DMS 273 treated with DMSO at 0.1 percent for 48 hours (cell line): ENCODE results near the gene PIEZO1.

Experiments used
- DNase-seq: peaks from one replicate; lab custom pipeline; 2025; lab: John Stamatoyannopoulos, UW

The PIEZO1 gene

DNA sequence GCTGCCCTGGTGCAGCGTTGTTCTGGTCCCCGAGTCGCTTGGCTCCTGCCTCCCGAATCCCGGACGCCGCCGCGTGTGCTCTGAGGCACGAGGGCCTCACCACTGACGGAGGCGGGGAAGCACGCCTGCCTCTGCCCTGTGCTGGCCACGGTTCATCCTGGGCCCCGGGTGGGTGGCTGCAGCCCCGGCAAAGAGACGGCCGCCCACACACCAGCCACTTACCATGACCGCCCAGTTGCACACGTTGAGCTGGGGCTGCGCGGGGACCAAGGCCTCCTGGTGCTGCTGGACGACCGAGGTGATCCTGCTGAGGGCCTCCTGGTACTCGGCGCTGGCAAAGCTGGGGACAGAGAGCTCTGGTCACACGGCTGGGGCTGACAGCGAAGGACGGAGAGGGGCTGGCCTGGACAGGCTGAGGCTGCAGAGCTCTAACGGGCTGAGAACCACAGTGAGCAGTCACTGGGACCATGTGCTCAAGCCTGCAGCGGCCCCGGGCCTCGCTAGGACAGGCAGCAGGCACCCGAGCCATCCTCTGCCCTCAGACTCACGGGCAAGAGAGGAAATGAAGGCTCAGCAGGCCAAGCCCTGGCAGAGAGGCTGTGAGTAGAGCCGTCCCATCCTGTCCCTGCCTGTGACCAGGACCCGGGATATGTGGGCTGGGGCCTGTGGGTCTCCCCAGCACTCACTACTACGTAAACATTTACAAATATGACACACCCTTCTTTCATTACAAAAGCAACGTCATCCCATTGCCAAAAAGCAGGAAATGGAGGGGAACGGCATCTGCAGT is 33.0 kb upstream of the PIEZO1 start:
- no peak for DNase-seq

DNA sequence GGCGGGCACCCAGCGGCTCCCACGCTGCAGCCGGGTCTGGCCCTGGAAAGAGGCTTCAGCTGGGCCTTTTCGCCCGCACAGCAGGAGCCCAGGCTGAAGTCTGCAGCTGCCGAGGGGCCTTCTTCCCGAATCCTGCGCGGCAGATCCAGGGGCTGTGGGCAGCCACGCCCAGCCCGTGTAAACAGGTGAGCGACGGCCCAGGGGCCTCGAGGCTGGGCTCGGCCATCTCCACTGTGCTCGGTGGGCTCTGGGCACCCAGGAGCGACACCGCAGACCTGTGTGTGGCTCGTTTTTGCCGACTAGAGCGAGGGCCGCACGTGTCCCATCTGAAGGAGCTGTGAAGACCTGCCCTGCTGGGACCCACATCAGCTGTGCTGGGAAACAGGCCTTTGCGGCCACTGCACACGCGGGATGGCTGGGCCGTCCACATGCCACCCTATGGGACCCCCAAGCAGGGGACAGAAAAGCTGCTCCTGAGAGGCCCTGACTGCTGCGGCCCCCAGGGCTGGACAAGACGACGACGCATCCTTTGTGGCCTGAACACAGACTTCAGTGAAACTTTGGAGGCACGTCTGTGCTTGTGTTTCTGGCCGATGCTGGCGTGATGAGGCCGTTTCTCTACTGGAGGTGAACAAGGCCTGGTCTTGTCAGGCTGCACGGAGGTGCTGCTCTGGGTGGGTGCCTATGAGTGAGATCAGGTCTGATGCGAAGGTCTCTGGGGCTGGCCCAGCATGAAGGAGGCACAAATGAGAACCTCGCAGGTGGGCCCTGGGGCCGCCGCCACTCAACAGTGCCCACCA is 31.9 kb upstream of the PIEZO1 start:
- no peak for DNase-seq

DNA sequence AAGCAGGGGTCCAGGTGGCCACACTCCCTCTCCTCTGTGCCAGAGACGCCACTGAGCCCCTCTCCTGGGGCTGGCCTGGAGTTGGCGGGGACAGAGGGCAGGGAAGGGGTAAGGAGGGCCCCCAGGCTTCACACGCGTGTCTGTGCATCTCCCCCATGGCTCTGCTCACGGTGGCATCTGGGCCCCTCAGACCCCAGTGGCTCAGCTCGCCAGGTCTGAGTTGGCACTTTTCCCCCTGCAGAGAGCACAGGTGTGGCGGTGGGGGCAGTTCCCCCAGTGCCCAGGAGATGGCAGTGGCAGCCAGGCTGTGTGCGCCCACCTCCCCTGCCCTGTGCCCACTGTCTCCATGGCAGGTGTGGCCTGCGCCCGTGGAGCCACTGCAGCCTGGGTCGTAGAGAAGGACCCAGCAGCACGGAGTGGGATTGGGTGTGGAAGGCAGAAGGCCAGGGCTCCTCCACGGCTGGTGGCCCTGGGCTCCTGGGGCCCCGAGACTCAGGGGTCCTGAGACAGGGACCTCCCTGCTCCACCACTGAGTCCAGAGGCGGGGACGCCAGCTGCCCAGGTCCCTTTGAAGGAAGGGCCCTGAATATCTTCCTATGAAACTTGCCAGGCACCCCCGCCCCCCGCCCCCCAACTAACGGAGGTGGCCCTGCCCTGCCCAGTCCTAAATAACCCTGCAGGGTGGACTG is 31.0 kb upstream of the PIEZO1 start:
- DNase-seq: no peak

DNA sequence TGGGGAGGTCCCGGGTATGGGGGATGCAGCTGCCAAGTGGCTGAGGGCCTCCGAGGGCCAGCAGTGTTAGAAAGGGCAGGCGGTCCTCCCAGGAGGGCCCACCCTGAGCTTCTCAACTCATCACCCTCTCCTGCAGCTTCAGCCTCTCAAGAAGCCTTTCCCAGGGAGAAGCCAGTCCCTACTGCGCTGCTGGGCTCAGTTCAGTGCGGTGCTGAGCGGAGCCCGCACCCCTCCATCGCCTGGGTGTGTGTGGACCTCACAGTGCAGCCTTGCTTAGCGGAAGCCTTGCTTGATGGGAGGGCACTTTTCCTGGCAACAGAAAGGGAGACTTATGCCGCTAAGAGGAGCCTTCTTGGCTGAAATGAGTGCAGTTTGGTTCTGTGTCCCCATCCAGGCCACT is 30.2 kb upstream of the PIEZO1 start:
- no peak for DNase-seq

DNA sequence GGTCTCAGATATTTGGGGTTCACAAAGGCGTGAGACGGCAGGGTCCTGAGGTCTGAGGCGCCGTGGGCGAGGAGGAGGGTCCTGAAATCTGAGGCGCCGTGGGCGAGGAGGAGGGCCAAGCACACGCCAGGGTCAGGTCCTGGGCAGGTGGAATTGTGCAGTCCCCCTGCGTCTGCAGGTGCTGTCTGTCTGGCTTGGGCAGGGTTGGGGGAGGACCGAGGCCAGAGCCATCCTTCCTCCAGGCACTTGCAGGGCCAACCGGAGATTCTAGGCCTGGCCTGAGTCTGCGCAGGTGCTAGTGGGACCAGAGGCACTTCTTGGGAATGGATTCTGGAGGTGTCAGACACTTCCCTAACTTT is 29.1 kb upstream of the PIEZO1 start:
- no peak for DNase-seq

DNA sequence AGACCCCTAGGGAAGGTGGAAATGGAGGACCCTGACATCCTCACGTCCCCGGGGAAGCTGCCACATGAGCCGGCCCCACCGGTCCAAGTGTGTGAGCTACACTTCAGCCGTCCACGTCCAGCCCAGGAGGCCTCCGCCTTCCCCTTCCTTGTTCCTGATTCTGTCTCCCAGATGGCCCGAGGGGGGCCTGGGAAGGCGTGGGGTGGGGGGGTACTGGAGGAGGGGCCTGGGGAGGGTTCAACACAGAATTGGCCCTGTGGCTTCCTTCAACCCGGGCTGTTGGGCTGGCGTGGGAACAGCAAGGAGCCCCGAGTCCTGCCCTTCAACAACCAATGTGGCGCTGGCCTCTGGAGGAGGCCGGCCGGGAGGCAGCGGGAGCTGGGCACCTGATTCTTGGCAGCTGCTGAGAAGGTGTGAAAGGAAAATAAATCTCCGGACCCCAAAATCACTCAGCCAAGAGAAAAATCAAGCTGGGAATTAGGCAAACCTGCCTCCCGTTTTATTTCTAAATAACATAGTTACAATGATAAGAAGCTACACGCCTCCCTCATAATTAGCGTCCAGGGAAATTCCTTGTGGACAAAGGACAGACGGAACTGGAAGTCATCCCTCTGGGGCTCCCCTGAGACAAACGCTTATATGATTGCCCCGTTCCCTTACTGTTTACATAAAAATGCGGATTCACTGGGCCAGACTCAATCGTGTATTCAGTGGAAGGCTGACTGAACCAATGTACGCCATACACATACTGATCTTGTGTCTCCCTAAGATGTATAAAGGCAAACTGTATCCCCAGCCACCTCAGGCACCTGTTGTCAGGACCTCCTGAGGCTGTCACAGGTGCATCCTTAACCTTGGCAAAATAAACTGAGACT is 28.5 kb upstream of the PIEZO1 start:
- DNase-seq: no peak

DNA sequence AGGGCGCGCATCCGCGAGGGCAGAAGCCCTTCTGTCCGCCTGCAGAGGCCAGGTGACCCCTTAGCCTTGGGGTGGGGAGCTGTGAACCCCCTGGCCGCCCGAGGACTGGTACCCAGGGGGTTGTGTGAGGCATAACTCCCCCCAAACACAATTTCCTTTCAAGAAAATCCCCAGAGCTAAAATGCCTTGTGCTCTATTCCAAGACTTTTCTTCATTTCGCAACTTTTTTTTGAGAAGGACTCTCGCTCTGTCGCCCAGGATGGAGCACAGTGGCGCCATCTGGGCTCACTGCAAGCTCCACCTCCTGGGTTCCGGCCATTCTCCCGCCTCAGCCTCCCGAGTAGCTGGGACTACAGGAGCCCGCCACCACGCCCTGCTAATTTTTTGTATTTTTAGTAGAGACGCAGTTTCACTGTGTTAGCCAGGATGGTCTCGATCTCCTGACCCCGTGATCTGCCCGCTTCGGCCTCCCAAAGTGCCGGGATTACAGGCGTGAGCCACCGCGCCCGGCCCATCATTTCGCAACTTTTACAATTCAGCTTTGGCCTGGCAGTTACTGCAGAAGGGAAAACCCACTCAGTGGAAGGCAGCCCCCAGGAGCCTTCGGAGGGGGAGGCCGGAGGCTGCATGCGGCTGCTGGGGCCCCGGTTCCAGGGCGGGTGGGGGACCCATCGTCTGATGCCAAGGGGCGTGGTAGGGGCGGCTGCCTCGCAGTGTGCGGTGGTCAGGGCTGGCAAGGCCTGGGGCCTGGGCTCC is 27.7 kb upstream of the PIEZO1 start:
- DNase-seq: no peak

DNA sequence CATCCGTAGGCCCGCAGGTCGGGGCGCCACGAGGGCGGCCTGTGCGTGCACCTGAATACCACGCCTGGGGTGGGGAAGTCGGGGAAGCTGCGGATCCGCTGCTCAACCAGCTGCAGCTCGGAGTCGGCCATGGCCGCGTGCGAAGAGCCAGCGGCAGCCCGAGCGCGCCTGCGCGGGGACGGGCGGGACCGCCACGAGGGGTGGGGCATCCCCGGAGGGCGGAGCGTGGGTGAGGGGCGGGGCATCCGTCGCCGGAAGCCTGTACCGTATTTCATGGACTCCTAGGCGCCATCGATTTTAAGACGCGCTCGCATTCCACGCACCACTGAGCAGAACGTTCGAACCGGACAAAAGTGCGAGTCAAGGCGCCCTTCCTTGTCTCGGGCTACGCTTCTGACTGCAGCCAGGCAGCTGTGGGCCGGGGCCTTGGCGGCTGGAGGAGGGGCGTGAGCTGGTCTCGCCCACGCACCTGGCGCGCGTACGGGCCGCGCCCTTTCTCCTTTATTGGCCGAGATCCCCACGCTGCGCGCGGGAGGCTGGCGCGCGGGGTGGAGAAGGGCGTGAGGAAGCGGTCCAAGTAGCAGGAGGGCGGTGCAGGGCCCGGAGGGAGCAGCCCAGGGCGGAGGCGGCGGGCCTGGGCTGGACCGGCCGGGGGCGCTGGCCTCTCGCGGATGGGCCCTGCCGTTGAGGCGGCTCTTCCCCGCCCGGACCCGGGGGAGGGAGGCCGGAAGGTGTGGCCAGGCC is 26.9 kb upstream of the PIEZO1 start, which contains the start of gene APRT:
TSS of gene APRT (minus strand) at position 160 of the 744 bp plus-strand sequence. CDS start at position 131, 29 bp downstream.
- peak; percentile 72 for DNase-seq

DNA sequence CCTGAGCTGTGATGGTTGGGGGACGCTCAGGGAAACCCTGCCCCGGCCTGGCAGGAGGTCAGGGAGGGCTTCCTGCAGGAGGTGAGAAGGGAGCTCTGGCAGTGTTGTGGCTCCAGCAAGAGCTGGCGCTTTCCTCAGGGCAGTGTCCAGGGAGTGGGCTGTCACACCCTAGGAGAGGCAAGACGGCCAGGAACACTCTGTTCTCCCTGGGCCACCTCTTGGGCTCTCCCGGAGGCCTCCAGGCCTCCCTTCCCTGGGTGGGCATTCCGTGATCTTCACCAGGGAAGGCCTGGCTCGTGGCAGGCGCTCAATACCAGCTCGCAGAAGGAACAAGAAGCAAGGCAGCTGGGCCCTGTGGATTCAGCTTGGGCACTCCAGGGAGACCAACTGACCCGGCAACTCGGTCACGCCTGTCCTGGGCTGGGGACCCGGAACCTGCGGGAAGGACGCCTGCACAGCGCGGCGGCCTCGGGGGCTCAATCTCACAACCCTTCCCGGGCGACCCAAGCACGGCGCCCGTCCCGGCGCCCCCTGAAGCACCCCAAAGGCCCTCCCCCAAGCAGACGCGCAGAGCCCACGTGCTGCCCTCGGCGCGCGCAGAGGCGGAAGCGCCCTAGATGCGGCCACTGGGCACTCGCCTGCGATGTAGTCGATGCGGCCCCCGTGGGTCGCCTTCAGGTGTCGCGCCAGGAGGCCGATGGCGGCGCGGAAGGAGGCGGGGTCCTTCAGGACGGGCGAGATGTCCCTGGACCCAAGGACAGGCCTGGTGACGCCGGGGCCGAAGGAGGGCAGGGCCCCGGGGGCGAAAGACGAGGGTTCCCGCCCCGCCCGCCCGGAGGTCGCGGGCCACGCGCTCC is 26.1 kb upstream of the PIEZO1 start:
- no peak for DNase-seq

DNA sequence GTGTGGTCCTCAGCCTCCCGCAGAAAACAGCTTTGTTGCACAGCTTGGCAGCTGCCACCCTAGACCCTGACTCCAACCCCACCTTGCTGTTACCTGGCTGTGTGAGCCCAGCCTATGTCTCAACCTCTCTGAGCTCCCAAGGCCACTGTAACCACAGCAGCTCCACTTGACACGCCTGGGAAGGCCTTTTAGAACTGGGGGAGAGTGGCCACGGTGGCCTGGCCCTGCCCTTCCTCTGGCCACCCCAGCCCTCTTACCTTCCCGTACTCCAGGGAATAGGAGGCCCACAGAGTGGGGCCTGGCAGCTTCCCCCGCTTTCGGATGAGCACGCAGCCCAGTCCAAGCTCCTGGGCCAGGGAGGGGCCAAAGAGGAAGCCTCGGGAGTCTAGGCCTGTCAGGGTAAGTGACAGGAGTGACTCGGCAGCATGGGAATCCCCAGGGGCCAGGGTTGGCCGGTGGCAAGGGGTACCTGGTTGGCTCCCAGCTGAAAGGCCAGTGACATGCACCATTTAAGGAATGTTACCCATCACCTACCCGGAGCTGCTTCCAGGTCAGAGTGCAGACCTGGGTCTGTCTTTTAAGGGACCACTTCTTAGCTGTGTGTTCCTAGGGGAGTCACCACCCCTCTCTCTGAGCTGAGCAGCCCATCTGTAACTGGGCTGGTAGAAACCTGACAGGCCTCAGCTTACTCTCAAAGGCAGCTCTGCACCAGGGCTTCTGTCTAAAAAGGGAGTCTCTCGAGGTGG is 25.3 kb upstream of the PIEZO1 start:
- no peak for DNase-seq

DNA sequence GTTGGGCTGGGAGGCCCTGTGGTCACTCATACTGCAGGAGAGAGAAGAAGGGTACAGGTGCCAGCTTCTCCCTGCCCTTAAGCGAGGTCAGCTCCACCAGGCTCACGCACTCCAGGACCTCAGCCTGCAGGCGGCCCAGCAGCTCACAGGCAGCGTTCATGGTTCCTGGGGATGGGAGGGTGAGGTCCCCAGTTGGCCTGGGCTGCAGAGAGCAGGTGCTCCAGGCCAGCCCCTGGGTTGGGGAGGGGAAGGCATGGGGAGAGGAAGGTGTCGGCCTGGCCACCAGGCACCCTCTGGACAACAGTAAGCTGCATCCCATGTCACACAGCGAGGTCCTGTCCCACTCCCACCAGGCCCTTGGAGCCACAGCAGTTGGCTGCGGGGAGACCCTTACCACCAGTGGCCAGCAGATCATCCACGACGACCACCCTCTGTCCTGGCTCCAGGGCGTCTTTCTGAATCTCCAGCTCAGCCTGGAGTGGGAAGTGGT is 24.7 kb upstream of the PIEZO1 start:
- no peak for DNase-seq

DNA sequence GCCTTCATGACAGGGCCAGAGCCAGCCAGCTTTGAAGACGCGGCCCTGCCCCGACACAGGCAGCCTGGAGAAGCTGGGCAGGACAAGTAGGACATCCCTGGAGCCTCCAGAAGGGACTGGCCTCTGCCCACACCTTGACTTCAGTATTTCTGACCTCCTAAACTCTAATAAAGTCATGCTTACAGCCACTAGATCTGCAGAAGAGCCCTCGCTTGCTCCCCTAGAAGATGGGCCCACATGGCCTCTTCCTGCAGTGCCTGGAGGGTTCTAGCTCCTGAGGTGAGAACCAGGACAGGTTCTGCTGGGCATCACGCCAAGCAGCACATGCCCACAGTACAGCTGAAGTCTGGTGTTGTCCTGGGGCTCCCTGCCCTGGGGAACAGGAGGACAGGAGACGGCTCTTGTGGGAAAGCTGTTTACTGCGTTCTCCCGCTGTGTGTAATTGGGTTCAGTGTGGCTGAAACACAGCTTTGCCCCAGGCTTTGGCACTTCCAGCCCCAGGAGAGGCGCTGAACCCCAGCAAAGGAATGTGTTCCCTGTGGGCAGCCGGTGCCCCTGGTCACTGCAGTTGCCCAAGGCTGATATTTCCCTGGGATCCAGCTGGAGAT is 24.2 kb upstream of the PIEZO1 start:
- DNase-seq: no peak

DNA sequence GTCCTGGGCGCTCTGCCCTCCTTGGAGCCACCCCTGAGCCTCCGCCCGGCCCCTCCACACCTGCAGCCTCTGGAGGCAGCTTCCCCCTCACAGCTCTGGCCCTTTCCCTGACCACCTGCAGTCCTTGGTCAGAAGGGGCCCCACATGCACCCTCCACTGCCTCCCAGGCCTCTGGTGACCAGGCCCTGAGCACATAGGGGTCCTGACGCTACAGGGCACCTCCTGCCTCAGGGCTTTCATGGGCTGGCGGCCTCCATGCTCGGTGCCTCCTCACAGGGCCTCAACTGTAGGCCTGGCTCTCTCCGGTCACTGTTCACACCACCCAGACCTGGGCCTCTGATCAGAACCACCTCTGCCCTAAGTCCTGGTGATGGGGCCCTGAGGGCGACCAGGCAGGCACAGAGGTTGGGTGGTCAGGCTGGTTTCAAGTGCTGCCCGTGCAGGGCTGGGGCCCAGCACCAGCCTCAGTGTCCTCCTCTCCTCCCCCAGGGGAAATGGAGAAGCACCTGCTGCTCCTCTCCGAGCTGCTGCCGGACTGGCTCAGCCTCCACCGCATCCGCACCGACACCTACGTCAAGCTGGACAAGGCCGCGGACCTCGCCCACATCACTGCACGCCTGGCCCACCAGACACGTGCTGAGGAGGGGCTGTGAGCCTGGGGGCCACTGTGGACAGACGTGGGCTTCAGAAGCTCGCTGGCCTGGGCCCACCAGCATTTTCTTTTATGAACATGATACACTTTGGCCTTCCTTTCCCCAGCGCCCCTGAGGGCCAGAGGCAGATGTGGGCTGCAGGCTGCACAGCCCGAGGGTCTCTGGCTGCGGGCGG is 22.8 kb upstream of the PIEZO1 start:
- no peak for DNase-seq

DNA sequence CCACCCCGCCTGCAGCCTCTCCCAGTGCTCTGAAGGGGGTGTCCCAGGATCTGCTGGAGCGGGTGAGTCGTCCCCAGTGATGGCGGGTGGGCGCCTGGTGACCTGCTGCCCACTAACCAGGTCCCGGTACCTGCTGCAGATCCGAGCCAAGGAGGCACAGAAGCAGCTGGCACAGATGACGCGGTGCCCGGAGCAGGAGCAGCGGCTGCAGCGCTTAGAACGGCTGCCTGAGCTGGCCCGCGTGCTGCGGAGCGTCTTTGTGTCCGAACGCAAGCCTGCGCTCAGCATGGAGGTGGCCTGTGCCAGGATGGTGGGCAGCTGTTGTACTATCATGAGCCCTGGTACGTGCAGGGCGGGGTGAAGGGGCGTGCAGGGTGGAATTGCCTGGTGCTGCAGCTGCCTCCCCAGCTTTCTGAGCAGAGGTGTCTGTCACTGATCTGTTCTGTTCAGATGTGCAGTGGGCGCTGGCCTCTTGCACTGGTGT is 22.2 kb upstream of the PIEZO1 start:
- DNase-seq: no peak

DNA sequence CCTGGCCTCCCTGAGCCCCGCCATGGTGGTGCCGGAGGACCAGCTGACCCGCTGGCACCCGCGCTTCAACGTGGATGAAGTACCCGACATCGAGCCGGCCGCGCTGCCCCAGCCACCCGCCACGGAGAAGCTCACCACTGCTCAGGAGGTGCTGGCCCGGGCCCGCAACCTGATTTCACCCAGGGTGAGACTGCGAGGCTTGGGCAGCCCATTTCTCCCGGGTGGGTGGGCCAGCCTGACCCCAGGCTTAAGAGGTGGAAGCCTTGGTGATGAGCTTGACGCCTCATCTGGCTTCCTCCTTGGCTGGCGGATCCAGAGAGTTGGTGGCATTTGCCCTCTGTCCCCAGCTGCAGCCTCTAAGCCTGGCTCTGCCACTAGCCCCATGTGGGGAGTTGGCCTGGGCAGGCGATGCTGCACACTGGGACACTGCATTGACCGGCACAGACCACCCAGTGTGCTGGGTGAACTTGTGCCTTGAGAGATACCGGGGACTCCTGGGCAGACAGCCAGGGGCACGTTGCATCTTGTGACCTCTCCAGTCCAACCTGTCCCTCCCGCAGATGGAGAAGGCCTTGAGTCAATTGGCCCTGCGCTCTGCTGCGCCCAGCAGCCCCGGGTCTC is 21.6 kb upstream of the PIEZO1 start:
- no peak for DNase-seq

DNA sequence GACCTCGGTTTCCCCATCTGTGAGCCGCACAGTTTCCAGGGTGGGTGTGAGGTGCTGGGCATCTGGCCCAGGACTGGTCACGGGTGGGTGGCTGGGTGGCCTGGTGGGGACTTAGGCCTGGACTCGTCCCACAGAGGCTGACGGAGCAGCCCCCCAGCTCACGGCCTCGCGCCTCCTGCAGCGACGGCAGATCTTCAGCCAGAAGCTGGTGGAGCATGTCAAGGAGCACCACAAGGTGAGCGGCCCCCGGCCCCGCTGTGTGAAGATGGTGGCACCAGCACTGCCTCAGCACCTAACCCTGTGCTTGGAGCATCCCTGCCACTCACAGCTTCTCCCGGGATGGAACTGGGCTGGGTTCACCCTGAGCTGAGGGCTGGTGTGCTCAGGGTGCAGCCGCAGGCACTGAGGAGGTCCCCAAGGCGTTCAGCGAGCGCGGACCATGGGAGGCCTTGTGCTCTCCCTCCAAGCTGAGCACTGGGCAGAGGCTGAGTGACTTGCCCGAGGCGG is 20.9 kb upstream of the PIEZO1 start:
- DNase-seq: no peak
